GM18520 (cell line): ENCODE measurements around the gene PTPRN2.
"Not testable (repeated sequence)": the region's sequence is repeated elsewhere in the genome, so short reads cannot be mapped to it uniquely, and the experiment has no call there.

ENCODE experiments used
- ATAC-seq: cut with Tn5 transposase; IDR thresholded peaks from one replicate; pipeline ENCODE4 v1.9.1; 2021; ENCODE audit not compliant: unreplicated experiment

Gene PTPRN2

DNA sequence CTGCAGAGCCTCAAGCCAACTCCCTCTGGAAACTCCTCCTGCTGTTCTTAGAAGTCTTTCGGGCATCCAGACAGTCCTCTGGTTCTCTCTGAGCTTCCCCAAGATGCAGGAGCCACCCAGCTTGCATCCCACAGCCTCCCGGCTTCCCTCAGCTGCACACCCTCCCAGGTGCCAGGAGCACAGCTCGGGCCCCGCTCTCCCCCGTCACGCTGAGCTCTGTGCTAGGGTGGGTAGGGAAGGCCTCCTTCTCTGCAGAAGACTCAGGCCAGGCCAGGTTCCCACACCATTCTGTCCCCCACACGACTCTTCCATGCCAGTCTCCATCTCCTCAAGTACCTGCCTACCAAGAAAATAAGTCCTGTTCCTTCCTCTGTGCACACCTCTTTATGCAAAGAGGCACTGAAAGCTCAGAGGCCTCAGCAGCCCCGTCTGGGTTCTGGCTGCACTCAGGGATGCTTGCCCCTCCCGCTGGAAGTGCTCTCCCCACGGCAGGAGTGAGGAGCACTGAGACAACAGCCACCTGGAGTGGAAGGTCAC, 537.1 kb downstream of the PTPRN2 start:
- ATAC-seq, result no peak

DNA sequence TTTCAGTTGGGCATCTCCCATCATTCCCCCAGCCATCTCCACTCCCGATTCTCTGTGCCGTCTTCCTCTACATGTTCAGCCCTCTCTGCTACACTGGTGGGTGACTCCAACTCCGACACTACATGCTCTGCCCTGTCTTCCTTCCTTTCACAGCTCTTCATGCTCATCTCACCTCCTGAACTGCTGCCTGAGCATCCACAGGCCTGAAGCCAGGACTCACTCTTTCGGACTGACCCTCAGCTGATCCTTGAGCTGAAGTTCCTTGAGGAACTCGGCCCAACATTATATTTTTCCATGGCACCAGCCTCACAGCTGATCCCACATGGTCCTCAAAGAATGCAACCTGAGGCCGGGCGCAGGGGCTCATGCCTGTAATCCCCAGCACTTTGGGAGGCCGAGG, 538.4 kb downstream of the PTPRN2 start:
- no peak for ATAC-seq

DNA sequence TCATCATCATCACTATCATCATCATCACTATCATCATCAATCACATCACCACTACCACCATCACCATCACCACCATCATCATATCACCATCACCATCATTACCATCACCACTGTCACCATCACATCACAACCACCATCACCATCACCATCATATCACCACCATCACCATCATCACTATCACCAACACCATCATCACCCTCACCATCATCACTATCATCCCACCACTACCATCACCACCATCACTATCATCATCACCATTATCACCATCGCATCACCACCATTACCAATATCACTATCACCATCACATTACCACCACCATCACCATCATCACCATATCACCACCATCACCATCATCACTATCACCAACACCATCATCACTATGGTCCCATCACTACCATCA, 539.1 kb downstream of the PTPRN2 start:
- no peak for ATAC-seq

DNA sequence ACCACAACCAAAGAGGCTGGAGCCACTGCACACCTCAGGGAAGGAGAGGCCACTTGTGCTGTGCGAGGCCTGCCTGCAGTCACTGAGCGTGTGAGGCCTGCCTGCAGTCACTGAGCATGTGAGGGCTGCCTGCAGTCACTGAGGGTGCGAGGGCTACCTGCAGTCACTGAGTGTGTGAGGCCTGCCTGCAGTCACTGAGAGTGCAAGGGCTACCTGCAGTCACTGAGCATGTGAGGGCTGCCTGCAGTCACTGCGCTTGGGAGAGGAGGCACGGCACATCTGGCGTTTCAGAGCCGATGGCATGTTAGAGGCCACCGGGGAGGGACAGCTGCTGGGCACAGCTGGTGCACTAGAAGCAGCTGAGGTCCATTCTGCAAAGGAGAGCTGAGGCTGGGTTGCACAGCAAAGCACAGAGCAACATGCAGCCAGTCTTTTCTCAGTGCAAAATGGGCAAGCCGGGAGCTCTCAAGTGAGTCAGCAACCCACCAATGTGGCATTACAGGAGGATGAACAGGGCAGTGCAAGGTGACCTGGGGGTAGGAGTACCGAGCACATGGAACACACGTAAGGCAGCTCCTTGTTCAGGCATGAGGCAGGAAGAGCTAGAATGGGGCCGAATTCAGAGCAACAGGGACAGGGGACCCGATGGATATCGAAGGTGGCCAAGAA, 540.1 kb downstream of the PTPRN2 start:
- ATAC-seq, result no peak

DNA sequence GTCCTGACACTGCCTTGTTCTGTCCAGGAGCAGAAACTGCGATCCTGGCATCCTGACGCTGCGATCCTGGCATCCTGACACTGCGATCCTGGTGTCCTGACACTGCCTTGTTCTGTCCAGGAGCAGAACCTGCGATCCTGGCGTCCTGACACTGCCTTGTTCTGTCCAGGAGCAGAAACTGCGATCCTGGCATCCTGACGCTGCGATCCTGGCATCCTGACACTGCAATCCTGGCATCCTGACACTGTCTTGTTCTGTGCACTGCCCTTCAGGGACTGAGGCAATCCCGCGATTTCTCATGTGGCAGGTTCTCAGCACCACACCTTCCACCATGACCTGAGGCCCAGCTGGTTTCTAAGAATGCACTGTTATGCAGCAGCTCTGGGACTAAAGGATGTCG, 541.4 kb downstream of the PTPRN2 start:
- not testable (repeated sequence) for ATAC-seq

DNA sequence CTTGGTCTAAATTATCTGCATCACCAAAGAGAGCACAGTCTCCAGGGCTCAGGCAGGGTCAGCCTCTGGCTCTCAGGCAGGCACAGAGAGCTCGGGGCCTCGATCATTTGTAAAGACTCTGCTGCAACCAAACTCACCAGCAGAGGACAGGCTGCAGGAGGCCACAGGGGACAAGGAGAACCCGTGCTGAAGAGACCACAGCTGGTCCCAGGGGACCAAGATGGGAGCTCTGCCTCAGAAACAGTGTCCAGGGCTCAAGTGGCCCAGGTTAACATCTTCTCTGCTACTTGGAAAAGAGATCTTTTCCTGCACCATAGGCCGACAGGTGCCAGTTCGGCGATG, 543.2 kb downstream of the PTPRN2 start:
- no peak for ATAC-seq

DNA sequence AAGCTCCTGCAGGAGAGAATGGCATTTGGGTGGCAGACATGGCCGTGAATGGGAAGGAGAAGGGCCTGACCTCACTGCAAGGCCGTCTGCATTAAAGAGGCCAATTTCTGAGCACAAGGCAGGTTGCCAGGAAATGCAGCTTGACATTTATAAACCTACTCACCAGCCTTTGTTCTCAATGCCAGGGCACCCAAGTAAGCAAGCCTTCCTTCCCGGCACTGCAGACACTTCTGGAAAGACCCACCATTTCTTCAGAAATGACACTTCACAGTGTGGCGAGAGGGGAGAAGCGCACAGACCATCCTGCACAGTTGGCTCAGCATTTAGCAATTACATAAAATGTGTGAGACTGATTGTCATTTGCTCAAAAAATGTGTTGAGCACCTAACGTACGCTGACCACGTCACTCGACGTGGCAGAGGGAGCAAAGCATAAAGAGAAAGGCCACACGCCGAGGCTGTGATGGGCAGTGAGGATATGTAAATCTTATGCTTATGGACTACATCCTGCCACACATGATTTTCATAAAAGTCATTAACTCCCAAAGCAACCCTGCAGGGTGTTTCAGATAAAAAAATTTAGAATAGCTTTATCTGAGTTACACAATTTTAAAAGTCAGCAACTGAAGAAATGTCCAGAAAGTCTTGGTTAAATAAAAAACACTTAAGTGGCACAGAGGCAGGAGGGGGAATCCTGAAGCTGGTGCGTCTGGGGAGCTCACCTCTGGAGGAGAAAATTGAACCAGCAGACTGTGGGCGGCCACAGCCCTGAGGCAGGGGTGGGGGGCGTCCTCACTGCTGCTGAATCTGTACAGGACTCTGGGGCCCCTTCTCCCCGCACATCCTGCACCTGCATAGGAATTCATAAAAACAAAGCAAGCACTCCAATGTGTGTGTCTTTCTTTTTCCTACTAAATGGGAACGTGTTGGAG, 543.8 kb downstream of the PTPRN2 start:
- no peak for ATAC-seq

DNA sequence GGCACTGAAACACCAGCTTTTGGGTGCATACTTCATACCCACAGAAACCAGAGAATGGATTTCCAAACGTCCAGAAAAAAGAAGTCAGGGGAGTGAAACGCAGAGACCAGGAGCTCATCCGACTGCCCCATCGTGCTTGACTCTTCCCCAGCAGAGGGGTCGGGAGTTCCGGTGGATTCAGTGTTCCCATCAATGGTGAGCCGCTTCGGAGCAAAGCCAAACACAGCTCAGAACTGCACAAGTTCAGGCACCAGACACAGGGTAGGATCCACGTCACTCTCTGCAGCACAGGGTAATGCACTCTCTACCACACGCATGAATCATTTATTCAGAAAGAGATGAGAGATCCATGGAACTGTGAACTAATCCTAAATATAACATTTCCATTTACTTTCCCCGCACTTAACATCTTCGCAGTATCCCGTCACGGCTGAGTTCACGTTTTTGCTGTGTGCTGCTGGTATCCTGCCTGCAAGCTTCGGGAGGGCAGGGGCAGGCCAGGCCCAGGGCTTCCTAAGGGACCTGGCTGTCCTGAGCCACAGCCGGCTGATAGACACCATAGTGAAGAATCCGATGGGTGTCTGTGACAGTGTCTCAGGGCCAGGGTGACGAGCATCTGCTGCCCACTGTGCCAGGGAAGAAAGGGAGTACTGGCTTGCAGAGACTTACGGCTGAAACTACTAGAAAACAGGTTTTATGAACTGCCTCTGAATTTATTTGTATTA, 545.3 kb downstream of the PTPRN2 start:
- ATAC-seq, result no peak

DNA sequence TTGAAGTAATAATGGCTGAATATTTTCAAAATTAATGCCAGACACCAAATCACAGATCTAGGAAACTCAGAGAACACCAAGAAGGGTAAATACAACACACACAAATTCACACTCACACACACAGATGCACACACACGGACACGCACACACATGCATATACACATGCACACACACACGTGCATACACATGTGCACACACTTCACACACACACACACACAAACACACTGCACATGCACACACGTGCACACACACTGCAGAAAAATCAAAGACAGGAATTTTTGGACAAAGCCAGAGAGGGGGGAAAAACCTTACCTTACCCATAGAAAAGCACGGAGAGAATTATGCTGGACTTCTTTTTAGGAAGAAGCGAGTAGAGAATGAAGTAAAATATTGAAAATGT, 547.4 kb downstream of the PTPRN2 start:
- ATAC-seq, result no peak

DNA sequence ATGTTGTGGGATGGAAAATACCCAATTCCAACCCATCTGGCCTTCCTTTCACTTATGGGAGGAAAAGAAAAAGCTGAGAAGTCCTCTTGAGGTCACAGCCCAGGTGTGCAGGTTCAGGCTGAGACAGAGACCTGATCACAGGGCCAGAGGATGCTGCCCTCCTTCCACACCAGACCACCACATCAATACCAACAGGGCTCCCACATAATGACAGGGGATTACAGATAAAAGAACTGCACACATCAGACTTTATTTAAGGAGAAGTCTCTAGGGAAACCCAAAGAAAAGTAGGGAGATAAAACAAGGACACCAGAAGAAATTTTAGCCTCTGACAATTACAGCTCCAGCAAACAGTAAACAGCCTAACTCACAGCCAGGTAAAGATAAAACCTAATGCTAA, 548.4 kb downstream of the PTPRN2 start:
- ATAC-seq, result no peak

DNA sequence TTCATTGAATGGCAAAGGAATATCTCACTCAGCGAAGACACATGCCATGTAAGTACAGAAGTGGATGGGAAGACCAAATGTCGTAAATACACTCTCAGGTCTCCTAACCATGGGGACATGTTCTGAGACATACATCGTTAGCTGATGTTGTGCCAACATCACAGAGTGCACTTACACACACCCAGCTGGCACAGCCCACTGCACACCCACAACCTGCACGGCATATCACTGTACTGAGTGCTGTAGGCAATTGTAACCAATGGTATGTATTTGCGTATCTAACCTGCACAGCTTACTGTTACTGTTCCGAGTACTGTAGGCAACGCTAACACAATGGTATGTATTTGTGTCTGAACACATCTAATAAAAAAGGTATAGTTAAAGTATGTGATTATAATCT, 550.4 kb downstream of the PTPRN2 start:
- ATAC-seq, result no peak

DNA sequence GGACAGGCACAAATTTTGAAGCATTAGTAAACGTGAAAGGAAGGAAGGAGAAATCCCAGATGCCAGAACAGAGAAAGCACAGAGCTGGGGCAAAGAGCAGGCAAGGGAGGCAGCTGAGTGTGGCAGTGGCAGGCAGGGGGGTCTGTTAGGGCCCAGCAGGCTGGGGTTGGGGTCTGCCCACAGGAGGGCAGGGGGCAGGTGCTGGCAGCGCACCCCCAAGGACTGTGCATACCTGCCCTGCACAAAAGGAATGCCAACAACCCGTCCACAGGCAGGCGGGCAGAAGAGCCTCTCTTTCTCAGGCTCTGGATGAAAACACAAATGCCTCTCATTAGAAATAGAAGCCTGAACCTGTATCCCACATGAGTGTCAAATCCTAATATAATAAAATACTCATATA, 552.3 kb downstream of the PTPRN2 start:
- ATAC-seq, result no peak

DNA sequence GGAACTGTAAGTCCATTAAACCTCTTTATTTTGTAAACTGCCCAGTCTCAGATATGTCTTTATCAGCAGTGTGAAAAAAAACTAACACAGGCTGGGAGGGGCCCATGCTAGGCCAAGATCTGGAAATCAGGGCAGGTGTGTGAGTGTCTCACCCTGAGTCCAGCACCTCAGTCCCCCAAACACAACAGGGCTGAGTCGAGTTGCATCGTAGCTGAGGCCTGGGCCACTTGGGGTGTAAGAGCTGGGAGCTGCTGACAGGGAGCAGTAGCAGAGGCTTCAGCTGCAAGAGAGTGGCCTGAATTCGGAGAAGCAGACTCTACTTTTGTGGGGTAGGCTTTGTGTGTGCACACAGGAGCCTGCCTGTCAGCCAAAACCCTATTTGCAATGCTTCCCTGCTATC, 553.1 kb downstream of the PTPRN2 start:
- ATAC-seq, result no peak

DNA sequence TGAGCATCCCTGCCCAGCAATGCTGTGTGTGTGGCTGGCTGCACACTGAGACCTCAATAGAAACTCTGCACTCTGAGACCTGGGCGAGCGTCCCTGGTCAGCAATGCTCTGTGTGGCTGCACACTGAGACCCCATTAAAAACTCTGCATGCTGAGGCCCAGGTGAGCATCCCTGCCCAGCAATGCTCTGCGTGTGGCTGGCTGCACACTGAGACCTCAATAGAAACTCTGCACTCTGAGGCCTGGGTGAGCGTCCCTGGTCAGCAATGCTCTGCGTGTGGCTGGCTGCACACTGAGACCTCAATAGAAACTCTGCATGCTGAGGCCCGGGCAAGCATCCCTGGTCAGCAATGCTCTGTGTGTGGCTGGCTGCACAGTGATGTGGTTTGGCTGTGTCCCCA, 553.7 kb downstream of the PTPRN2 start:
- ATAC-seq, result not testable (repeated sequence)

DNA sequence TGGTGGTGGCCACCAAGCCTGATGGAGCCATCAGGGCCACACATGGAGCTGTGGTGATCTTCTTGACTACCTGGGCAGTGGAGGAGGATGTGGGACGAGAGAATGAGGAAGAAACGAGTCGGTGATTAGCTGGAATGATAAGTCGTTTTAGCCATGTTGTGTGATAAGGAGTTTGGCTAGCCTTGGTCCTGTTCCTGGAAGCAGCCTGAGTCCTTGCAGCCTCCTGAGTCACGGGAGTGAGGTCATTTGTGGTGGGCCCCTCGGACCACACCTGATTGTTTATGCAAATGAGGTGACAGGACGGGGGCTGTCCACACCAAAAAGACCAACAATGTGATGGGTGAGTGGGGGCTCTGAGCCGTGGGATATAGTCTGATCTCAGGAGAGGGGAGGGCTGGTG, 554.4 kb downstream of the PTPRN2 start:
- no peak for ATAC-seq

DNA sequence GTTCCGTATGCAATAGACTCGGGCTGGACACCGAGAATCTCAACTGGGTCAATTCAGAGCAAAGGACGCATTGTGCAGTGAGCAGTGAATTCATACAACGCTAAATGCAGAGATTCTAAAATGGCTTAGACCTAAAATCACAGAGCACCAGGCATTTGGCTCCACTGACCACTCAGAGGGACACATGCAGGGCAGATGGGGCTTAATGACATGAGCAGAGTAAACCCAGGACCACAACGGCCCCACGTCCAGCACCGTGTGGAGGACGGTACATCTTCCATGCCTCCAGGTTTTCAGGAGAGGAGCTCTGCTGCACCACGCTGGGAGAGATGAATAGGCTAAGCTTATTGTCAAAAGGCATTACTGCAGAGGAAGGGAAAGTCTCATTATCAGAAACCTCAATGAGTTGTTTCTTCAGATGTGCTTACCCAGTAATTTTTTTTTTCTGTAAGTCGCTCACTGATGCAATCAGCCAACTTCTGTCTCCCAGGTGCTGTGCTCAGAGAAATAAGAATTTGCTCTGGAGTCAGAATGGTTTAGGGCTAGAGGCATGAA, 555.0 kb downstream of the PTPRN2 start:
- no peak for ATAC-seq

DNA sequence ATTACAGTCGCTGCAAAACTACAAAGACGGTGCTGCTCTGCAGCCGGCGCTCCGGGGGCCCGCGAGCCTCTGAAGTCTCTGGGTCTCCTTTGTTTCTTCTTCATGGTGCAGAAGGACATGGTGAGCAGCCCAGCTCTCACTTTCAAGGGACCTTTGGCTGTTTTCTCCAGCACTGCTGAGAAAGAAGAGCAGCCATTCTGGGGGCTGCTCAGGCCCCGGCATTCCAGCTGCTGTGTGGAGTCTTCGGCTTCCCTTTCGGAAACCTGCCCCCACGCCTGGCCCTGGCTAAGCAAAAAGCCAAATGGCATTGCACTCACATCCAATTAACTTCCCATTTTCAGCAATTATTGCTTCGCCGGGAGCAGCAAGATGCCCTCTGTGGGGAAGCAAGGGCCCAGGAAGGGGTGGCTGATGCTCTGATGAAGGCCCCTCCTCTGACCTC, 555.7 kb downstream of the PTPRN2 start:
- no peak for ATAC-seq

DNA sequence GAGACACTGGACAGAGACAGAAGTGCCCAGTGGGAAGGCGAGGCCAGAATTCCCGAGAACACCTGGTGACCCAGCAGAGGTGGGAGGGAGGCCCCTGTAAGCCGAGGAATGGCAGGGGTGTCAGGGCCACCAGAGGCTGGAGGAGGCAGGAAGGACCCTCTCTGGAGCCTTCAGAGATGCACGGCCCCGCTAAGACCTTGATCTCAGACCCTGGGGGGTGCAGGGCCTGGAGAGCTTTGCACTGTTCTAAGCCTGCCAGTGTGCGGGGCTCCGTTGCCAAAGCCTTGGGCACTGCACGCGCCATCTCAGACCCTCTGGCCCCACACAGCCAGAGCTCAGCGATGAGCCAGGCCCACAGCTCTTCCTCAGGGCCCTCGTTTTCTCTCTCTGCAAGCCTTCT, 557.1 kb downstream of the PTPRN2 start:
- ATAC-seq, result no peak

DNA sequence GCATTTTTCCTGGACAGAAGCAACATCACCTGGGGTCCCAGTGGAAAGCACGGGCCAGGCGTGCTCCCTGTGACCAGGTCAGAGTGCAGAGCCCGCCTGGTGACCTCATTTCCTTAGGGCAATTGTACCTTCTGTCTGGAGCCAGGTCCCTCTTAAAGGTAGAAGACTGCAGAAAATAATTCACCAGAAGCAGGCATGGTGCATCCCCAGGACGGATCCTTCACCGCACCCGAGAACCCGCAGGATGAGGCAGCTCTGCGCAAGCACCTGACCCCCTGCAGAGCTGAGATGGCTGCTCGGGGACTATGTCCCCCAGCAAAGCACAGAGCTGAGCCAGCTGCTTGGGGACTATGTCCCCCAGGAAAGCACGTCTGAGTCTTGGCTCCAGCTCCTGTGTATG, 557.6 kb downstream of the PTPRN2 start:
- ATAC-seq, result no peak

DNA sequence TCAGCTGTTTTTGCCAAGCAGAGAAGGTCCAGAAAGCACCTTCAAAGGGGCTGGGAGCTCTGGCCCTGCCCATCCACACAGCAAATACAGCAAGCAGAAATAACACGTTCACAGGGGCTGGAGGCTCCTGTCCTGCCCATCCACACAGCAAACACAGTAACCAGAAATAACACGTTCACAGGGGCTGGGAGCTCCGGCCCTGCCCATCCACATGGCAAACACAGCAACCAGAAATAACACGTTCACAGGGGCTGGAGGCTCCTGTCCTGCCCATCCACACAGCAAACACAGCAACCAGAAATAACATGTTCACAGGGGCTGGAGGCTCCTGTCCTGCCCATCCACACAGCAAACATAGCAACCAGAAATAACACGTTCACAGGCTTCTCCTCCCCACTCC, 558.1 kb downstream of the PTPRN2 start:
- no peak for ATAC-seq

DNA sequence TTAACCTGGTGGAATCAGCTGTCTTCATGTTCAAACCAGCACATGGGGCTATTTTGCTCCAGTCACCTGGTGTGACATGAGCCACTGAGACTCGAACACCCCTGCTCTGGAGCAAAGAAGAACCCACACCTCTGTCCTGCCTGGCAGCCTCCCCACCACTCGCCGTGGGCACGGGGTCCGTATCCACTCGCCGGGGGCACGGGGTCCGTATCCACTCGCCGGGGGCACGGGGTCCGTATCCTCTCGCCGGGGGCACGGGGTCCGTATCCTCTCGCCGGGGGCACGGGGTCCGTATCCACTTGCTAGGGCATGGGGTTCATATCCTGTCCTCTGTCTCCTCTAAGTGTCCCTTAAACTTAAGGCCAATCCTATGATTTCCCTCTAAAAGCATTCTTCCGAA, 558.7 kb downstream of the PTPRN2 start:
- ATAC-seq, result no peak
